KOPT-K1 (cell line): ENCODE data around the gene RHOBTB3.

Experiments
- H3K27ac ChIP-seq: fragments of 200-600 bp; sonication (generic); 2 replicates; pipeline ENCODE4 v1.5.1; 2016; ENCODE audit warnings: antibody characterized with exemption, mild to moderate bottlenecking, low read depth, low read length; ENCODE audit not compliant: poor library complexity, severe bottlenecking
- H3K36me3 ChIP-seq: fragments of 200-600 bp; sonication (generic); 2 replicates; pipeline ENCODE4 v1.5.1; 2017; ENCODE audit warnings: antibody characterized with exemption, mild to moderate bottlenecking, low read length, moderate library complexity; ENCODE audit not compliant: insufficient read depth
- H3K9me3 ChIP-seq: fragments of 200-600 bp; sonication (generic); 2 replicates; pipeline ENCODE4 v1.5.1; 2017; ENCODE audit warnings: antibody characterized with exemption, low read length, mild to moderate bottlenecking; ENCODE audit not compliant: insufficient read depth, poor library complexity, severe bottlenecking

RHOBTB3 gene

GRCh38 chr5:95723632-95724369 lies 7.3 kb upstream of the RHOBTB3 start:
- Histone ChIP-seq H3K36me3 (no peaks in the 10 kb centered on the region), H3K9me3 (no peaks in the 10 kb centered on the region), H3K27ac (no peak overlapping the region)

GRCh38 chr5:95725071-95725820 lies 5.9 kb upstream of the RHOBTB3 start:
- Histone ChIP-seq H3K9me3 (no peaks in the 10 kb centered on the region), H3K27ac (no peak overlapping the region), H3K36me3 (no peaks in the 10 kb centered on the region)

- peak overlapping the region; percentile 7 for H3K27ac ChIP-seq
- no peaks in the 10 kb centered on the region for H3K9me3 ChIP-seq
- no peaks in the 10 kb centered on the region for H3K36me3 ChIP-seq
These were observed 5.0 kb upstream of the RHOBTB3 start for GRCh38 chr5:95725937-95726810.

- Histone ChIP-seq H3K36me3 (no peaks in the 10 kb centered on the region), H3K9me3 (no peaks in the 10 kb centered on the region), H3K27ac (peak overlapping the region; percentile 7)
These were observed 4.0 kb upstream of the RHOBTB3 start for GRCh38 chr5:95726811-95727763.

GRCh38 chr5:95727764-95728191 lies 3.4 kb upstream of the RHOBTB3 start:
- Histone ChIP-seq H3K27ac (peak overlapping the region; percentile 6), H3K9me3 (no peaks in the 10 kb centered on the region), H3K36me3 (no peaks in the 10 kb centered on the region)

GRCh38 chr5:95728494-95729114 lies 2.5 kb upstream of the RHOBTB3 start:
- no peak overlapping the region for H3K27ac ChIP-seq

GRCh38 chr5:95729115-95730010 lies 1.8 kb upstream of the RHOBTB3 start:
- no peak overlapping the region for H3K27ac ChIP-seq
- H3K36me3 ChIP-seq, result no peaks in the 10 kb centered on the region
- no peaks in the 10 kb centered on the region for H3K9me3 ChIP-seq

More at GRCh38 chr5:95728494-95729114, 2.5 kb upstream of the RHOBTB3 start:
- Histone ChIP-seq H3K36me3 (no peaks in the 10 kb centered on the region), H3K9me3 (no peaks in the 10 kb centered on the region)

GRCh38 chr5:95730011-95730700 lies 980 bp upstream of the RHOBTB3 start:
- Histone ChIP-seq H3K9me3 (no peaks in the 10 kb centered on the region), H3K27ac (peak overlapping the region; percentile 43), H3K36me3 (no peaks in the 10 kb centered on the region)

- H3K27ac ChIP-seq, result peak overlapping the region; percentile 43
- no peaks in the 10 kb centered on the region for H3K9me3 ChIP-seq
- H3K36me3 ChIP-seq, result no peaks in the 10 kb centered on the region
These were observed 727 bp downstream of the RHOBTB3 start for GRCh38 chr5:95731571-95732554.

- no peaks in the 10 kb centered on the region for H3K36me3 ChIP-seq
- H3K27ac ChIP-seq, result no peak overlapping the region
- no peaks in the 10 kb centered on the region for H3K9me3 ChIP-seq
These were observed 2.0 kb downstream of the RHOBTB3 start for GRCh38 chr5:95733107-95733665.

- no peaks in the 10 kb centered on the region for H3K9me3 ChIP-seq
- no peaks in the 10 kb centered on the region for H3K36me3 ChIP-seq
- H3K27ac ChIP-seq, result no peak overlapping the region
These were observed 3.1 kb downstream of the RHOBTB3 start for GRCh38 chr5:95734187-95734586.
